Amygdala (tissue), 56 donors: ENCODE measurements around the gene SLC25A22.

Experiments
- DNase-seq, 56 donors: peaks; one replicate each; lab custom pipeline; 2025; lab: John Stamatoyannopoulos, UW

Gene SLC25A22

GRCh38 chr11:798093-798713, at the start of gene SLC25A22:
Gene SLC25A22 (minus strand): TSS chr11:798281. CDS start chr11:795006, 3,275 bp downstream.
- peak in 41 of 56 donors; percentile 27 to 85 (median 69) for DNase-seq

- no peak for DNase-seq
These were observed 49.8 kb upstream of the SLC25A22 start for GRCh38 chr11:847876-848275.

- no peak for DNase-seq
These were observed 48.5 kb upstream of the SLC25A22 start for GRCh38 chr11:846496-847098.

GRCh38 chr11:845872-846495, 47.9 kb upstream of the SLC25A22 start:
- no peak for DNase-seq

GRCh38 chr11:844693-845644, 46.9 kb upstream of the SLC25A22 start:
- DNase-seq, result peak in 14 of 56 donors; percentile 25 to 57 (median 39)

GRCh38 chr11:843818-844692, 46.0 kb upstream of the SLC25A22 start:
- DNase-seq, result peak in 5 of 56 donors; percentile 22 to 45 (median 34)

GRCh38 chr11:843086-843734, 45.1 kb upstream of the SLC25A22 start:
- no peak for DNase-seq

GRCh38 chr11:842370-843002, 44.4 kb upstream of the SLC25A22 start, which contains the start of the genes POLR2L and TSPAN4:
Gene POLR2L (minus strand): TSS chr11:842529. CDS start chr11:842508, 21 bp downstream.
Gene TSPAN4 (plus strand): TSS chr11:842852. CDS start chr11:850305, 7,453 bp downstream.
- peak in 55 of 56 donors; percentile 19 to 96 (median 82) for DNase-seq

GRCh38 chr11:841981-842369, 43.9 kb upstream of the SLC25A22 start:
- DNase-seq, result no peak

- no peak for DNase-seq
These were observed 42.0 kb upstream of the SLC25A22 start for GRCh38 chr11:839875-840617.

- no peak for DNase-seq
These were observed 41.2 kb upstream of the SLC25A22 start for GRCh38 chr11:839280-839623.

- no peak for DNase-seq
These were observed 40.6 kb upstream of the SLC25A22 start for GRCh38 chr11:838441-839279.

GRCh38 chr11:837990-838307, 39.9 kb upstream of the SLC25A22 start:
- DNase-seq, result no peak

- no peak for DNase-seq
These were observed 39.3 kb upstream of the SLC25A22 start for GRCh38 chr11:837189-837989.

GRCh38 chr11:836700-837099, 38.6 kb upstream of the SLC25A22 start:
- DNase-seq, result no peak

GRCh38 chr11:836274-836673, 38.2 kb upstream of the SLC25A22 start:
- DNase-seq, result no peak
